ENCODE data around the gene DIS3L.

DIS3L gene

DNA sequence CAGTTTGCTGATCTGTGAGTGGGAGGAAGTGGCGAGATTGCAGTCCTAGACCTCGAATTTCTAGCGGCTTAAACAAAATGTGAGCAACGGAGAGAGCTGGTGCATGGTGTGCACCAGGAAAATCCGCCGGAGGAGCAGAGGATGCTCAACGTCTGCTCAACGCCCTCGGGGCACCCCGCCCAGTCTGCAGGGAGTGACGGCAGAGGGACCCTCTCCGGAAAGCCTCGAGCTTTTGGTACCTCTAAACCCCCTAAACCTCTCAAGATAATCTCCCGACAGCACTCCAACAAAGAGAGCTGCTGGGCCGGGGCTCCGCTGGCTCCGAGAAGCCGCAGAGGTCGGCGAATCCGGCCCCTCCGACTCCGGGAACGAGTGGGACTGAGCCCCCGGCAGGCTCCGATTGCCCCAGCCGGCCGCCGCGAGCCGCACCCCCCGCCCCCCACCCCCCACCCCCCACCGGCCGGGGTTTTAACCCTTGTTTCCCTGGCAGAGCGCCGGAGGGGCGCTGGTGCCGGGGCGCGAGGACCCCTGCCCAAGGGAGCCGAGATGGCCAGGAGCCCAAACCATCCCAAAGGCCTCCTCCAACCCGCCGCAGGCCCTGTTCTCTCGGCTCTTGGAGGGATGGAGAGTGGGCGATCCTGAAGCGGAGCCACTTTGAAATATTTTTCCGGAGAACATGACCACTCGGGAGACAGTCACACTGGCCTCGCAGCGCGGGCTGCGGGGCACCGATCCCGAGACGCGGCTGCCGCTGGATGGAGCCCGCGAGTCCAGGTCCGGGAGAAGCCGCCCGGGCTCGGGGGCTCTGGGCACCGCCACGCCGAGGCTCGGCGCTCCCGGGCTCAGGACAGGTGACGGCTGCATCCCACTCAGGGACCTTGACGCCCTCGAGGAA is 41.3 kb upstream of the DIS3L start:
- TF ChIP-seq NFIC (IDR thresholded peaks at IDR 0.05): no peak
- TF ChIP-seq ZBTB7A (IDR thresholded peaks at IDR 0.05; ENCODE audit: low read depth): peak; percentile 23; the same call in 1 of the 2 replicates
- no peak for TF ChIP-seq EP300 (IDR thresholded peaks at IDR 0.05; ENCODE audit: borderline replicate concordance)
- no peak for TF ChIP-seq CEBPB (IDR thresholded peaks at IDR 0.05)
- TF ChIP-seq, protein P1, sequence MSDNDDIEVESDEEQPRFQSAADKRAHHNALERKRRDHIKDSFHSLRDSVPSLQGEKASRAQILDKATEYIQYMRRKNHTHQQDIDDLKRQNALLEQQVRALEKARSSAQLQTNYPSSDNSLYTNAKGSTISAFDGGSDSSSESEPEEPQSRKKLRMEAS (IDR thresholded peaks at IDR 0.05): no peak
- peak; percentile 49; the same call in 1 of the 2 replicates for TF ChIP-seq RAD21 (IDR thresholded peaks at IDR 0.05; ENCODE audit: low read depth)
- TF ChIP-seq YY1 (IDR thresholded peaks at IDR 0.05; ENCODE audit: low read depth): no peak
- TF ChIP-seq TAF1 (IDR thresholded peaks at IDR 0.05; ENCODE audit: low read depth): no peak
- no peak for TF ChIP-seq TEAD4 (IDR thresholded peaks at IDR 0.05)
- no peak for TF ChIP-seq EGR1 (IDR thresholded peaks at IDR 0.05)
- TF ChIP-seq, protein P2, sequence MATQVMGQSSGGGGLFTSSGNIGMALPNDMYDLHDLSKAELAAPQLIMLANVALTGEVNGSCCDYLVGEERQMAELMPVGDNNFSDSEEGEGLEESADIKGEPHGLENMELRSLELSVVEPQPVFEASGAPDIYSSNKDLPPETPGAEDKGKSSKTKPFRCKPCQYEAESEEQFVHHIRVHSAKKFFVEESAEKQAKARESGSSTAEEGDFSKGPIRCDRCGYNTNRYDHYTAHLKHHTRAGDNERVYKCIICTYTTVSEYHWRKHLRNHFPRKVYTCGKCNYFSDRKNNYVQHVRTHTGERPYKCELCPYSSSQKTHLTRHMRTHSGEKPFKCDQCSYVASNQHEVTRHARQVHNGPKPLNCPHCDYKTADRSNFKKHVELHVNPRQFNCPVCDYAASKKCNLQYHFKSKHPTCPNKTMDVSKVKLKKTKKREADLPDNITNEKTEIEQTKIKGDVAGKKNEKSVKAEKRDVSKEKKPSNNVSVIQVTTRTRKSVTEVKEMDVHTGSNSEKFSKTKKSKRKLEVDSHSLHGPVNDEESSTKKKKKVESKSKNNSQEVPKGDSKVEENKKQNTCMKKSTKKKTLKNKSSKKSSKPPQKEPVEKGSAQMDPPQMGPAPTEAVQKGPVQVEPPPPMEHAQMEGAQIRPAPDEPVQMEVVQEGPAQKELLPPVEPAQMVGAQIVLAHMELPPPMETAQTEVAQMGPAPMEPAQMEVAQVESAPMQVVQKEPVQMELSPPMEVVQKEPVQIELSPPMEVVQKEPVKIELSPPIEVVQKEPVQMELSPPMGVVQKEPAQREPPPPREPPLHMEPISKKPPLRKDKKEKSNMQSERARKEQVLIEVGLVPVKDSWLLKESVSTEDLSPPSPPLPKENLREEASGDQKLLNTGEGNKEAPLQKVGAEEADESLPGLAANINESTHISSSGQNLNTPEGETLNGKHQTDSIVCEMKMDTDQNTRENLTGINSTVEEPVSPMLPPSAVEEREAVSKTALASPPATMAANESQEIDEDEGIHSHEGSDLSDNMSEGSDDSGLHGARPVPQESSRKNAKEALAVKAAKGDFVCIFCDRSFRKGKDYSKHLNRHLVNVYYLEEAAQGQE (IDR thresholded peaks at IDR 0.05; ENCODE audit: low read depth): no peak
- TF ChIP-seq CREB1 (IDR thresholded peaks at IDR 0.05; ENCODE audit: low read depth): no peak
- TF ChIP-seq TCF12 (IDR thresholded peaks at IDR 0.05; ENCODE audit: low read depth): no peak

DNA sequence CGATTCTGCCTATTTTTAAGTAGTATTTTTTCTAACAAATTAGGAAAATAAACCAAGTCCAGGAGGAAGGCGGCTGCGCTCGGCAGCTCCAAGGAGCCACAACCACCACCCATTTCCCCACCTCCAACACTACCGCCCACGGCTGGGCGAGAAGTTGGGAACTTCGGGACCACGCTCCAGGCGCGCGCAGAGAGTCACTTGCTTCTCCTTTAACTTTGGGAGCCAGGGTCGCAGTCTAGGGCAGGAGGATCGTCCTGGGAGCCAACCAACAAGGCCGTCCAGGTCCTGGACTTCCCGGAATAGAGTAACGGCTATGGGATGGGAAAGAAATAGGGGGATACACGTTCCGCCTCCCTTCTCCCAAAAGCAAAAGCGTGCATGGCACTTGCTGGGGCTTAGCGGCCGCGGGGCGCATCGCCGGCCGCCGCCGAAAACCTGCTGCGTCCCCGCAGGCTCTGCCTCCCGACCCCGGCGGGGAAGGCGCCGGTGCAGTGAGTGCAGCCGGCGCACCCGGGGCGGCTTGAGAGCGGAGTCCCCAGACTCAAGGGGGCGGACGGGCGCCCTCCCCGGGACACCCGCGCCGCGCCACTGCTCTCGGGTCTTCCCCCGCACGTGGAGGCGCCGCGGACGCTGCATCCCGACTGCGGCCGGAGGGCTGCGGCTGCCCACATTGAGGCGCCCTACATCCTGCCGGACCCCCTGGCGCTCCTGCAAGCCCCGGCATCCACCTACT is 40.5 kb upstream of the DIS3L start:
- TF ChIP-seq TAF1 (IDR thresholded peaks at IDR 0.05; ENCODE audit: low read depth) (no peak), EP300 (IDR thresholded peaks at IDR 0.05; ENCODE audit: borderline replicate concordance) (no peak), YY1 (IDR thresholded peaks at IDR 0.05; ENCODE audit: low read depth) (no peak), NFIC (IDR thresholded peaks at IDR 0.05) (no peak), FOXM1 (IDR thresholded peaks at IDR 0.05; ENCODE audit: borderline replicate concordance, low read depth) (no peak), TCF12 (IDR thresholded peaks at IDR 0.05; ENCODE audit: low read depth) (no peak), CREB1 (IDR thresholded peaks at IDR 0.05; ENCODE audit: low read depth) (no peak), CEBPB (IDR thresholded peaks at IDR 0.05) (no peak), TEAD4 (IDR thresholded peaks at IDR 0.05) (no peak), RAD21 (IDR thresholded peaks at IDR 0.05; ENCODE audit: low read depth) (no peak), ZBTB7A (IDR thresholded peaks at IDR 0.05; ENCODE audit: low read depth) (0 out of 2 replicates have a peak, but pooled peaks have one; percentile 7), EGR1 (IDR thresholded peaks at IDR 0.05) (peak; percentile 57)
- TF ChIP-seq, protein P3, sequence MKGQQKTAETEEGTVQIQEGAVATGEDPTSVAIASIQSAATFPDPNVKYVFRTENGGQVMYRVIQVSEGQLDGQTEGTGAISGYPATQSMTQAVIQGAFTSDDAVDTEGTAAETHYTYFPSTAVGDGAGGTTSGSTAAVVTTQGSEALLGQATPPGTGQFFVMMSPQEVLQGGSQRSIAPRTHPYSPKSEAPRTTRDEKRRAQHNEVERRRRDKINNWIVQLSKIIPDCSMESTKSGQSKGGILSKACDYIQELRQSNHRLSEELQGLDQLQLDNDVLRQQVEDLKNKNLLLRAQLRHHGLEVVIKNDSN (IDR thresholded peaks at IDR 0.05): no peak
- TF ChIP-seq, protein P2 (IDR thresholded peaks at IDR 0.05; ENCODE audit: low read depth): no peak
- TF ChIP-seq, protein P1 (IDR thresholded peaks at IDR 0.05): peak; percentile 52

DNA sequence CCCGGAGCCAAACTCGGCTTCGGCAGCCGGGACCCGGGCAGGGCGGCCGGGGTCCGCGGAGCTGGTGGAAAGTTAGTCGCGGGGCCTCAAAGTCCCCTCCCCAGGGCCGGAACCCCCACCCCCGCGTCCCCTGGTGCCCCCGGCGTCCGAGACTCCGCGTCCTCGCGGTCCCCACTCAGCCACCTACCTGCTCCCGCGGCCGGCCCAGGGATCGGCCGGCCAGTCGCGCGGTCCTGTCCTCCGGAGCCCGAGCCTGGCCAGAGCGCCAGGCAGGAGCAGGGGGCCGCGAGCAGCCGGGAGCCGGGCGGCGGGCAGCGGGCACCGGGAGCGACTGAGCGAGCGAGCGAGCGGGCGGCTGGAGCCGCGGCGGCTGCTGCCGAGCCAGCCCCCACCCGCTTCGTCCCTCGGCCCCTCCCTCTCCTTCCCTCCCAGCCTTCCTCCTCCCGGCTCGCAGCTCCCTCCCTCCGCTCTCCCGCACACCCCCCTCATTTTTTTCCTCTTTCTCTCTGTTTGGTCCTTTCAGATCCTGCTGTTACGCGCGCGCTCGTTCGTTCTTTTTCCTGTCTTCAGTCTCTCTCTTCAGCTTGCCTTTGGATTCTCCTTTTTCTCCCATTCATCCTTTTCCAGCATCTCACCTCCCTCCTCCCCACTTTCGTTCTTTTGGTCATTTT is 39.8 kb upstream of the DIS3L start, which contains the start of gene MEGF11:
Gene MEGF11, minus strand, starts transcription at position 333 of the 671 bp plus-strand sequence. CDS start 125,347 bp downstream, outside the sequence.
- no peak for TF ChIP-seq RAD21 (IDR thresholded peaks at IDR 0.05; ENCODE audit: low read depth)

DNA sequence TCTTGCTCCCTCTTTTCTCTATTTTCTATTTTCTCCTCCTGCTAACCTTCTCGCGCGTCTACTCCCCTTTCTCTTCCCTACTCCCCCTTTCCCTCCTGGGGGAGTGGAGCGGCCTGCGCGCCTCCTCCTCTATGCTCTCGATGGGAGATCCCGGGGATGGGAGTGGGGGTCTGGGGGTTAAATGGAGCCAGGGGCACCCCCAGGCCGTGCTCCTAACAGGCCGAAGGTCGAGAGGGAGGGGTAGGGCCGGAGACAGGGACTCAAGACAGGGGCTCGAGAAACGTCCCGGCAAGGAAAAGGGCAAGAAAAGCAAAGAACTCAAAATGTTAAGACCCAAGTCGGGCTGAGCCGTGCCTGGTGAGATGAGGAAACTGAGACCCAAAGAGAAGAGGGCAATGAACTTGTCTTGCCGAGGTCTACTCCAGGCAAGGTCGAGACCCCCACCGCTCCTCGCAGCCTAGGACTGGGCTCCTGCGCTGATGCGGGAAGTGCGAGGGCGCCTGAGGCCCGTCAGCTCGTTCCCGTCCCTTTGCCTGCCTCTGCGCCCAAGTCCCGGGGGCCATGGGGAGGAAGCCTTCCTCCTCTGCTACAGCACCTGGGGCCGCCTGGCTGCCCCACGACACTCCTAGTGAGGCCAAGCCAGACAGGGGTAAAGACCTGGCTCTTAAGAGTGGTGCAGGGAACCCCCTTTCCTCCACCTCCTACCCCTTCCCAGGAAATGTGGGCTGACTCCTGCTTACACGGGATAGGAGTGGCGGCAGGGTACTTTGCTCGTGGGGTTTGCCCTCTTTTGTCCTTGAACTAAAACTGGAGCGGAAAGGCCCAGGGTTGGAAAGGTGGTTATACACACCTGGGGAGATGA is 39.0 kb upstream of the DIS3L start:
- TF ChIP-seq NFIC (IDR thresholded peaks at IDR 0.05): no peak
- TF ChIP-seq, protein P3 (IDR thresholded peaks at IDR 0.05): no peak
- no peak for TF ChIP-seq RAD21 (IDR thresholded peaks at IDR 0.05; ENCODE audit: low read depth)
- TF ChIP-seq EP300 (IDR thresholded peaks at IDR 0.05; ENCODE audit: borderline replicate concordance): no peak
- no peak for TF ChIP-seq YY1 (IDR thresholded peaks at IDR 0.05; ENCODE audit: low read depth)
- no peak for TF ChIP-seq TEAD4 (IDR thresholded peaks at IDR 0.05)
- TF ChIP-seq, protein P1 (IDR thresholded peaks at IDR 0.05): no peak
- TF ChIP-seq CREB1 (IDR thresholded peaks at IDR 0.05; ENCODE audit: low read depth): no peak
- no peak for TF ChIP-seq TCF12 (IDR thresholded peaks at IDR 0.05; ENCODE audit: low read depth)
- no peak for TF ChIP-seq FOXM1 (IDR thresholded peaks at IDR 0.05; ENCODE audit: borderline replicate concordance, low read depth)
- no peak for TF ChIP-seq CEBPB (IDR thresholded peaks at IDR 0.05)
- TF ChIP-seq ZBTB7A (IDR thresholded peaks at IDR 0.05; ENCODE audit: low read depth): no peak
- no peak for TF ChIP-seq EGR1 (IDR thresholded peaks at IDR 0.05)
- no peak for TF ChIP-seq TAF1 (IDR thresholded peaks at IDR 0.05; ENCODE audit: low read depth)
- TF ChIP-seq, protein P2 (IDR thresholded peaks at IDR 0.05; ENCODE audit: low read depth): no peak
